Inflammatory macrophage (primary cell): ENCODE results near the gene PSRC1.

ENCODE experiments used
- DNase-seq, 2 donors: peaks; one replicate each; pipeline ENCODE4 v3.0.0-alpha.2; 2020 to 2022

The PSRC1 gene

DNA sequence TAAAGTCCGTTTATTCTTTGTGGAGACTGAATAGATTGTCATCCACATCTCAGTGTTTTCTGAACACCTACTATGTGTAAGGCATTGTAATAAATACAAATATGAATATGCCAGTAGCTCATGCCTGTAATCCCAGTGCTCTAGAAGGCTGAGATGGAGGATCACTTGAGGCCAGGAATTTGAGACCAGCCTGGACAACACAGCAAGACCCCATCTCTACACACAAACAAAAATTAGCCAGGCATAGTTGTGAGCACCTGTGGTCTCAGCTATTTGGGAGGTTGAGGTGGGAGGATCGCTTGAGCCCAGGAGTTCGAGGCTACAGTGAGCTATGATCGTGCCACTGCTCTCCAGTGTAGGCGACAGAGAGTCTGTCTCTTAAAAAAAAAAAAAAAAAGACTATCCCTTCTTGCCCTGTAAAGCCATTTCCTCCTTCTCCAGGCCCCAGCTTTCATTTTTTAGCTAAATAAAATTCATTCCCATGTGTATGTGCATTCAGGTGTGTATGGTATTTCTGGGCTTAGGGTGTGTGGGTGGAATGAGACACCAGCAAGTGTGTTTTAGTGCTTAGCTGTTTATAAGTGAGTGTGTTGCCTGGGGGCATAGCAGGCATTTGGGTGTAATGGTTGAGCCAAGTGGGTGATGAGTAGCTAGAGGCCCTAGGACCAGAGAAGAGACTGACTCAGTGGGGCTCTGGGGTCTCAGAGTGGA, 25.8 kb downstream of the PSRC1 start:
- no peak for DNase-seq

DNA sequence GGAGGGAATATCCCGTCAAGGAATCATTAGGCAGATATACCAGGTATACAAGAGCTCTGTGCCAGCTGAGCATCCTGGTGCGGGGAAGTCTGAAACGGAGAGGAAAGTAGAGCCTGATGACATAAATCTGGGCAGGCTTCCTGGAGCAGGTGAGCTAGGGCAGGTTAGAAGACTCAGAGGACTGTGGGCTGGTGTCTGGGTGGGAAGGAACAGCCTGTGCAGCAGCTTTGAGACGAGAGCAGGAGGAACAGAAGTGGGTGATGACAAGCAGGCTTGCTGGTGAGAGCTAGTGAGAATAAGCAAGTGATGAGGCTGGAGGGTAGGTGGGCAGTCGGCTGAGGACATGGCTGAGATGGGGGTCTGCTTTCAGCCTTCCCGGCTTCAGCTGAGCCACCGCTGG, 26.9 kb downstream of the PSRC1 start:
- no peak for DNase-seq

DNA sequence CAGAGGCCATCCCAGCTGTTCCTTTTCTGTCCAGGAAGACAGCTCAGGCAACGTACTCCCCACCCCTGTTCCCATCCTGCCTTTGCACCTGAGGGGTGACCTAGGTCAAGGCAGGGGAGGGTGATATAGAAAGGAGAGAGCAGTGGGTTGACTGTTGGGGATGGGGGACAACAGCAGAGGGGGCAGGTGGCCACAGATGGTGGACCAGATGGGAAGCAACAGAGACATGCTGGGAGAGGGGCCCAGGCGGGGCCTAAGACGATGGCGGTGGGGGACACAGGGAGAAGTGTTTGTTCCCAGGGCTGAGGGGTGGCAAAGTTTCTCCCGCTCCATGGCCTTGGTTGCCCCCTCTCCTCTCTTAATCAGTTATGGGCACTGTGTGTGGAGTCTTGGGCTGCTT, 27.3 kb downstream of the PSRC1 start:
- no peak for DNase-seq

DNA sequence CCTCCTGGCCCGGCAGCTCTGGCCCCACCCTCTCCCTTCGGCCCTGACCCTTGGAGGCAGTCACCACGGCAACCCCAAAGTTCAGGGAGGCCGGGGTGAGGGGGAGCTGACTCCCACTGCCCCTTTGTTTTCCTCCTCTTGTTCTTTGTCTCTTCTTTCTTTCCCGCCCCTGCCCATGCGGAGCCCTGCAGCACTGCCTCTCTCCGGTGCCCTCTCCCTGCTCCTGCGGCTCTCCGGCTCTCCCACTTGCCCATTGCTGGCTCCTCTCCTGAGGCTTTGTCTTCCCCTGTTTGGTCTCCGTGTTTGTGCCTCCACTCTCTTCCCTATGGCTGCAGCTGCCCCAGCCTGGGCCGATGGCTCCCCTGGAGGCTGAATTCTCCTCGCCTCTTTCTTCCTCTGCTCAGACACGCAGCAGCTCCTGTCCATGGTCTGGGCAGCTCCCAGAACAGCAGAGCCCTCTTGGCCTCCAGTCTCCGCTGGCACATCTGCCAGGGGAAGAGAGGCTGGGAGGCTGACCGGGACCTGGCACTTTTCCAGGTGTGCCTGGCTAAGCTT, 27.8 kb downstream of the PSRC1 start:
- DNase-seq, result no peak

DNA sequence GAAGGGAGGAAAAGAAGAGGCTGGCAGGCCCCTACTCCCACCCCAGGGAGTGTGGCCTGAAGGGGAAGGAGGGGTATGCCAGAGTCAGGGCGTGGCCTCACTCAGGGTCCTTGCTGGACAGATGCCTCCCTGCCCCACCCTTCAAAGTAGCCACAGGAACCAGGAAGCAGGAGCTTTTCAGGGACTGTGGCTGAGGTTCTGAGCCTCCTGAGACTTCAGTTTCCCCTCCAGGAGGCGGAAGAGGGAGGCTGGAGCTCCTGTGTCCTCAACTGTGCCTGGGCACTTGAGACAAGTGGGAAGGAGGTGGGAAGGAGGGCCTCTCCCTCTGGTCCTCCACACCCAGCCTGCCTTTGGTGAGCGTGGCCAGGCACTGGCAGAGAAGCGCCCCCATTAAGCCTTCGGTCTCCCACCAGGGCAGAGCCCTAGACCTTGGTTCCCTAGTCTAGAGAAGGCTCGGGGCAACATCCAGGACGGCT, 28.3 kb downstream of the PSRC1 start:
- DNase-seq, result no peak

DNA sequence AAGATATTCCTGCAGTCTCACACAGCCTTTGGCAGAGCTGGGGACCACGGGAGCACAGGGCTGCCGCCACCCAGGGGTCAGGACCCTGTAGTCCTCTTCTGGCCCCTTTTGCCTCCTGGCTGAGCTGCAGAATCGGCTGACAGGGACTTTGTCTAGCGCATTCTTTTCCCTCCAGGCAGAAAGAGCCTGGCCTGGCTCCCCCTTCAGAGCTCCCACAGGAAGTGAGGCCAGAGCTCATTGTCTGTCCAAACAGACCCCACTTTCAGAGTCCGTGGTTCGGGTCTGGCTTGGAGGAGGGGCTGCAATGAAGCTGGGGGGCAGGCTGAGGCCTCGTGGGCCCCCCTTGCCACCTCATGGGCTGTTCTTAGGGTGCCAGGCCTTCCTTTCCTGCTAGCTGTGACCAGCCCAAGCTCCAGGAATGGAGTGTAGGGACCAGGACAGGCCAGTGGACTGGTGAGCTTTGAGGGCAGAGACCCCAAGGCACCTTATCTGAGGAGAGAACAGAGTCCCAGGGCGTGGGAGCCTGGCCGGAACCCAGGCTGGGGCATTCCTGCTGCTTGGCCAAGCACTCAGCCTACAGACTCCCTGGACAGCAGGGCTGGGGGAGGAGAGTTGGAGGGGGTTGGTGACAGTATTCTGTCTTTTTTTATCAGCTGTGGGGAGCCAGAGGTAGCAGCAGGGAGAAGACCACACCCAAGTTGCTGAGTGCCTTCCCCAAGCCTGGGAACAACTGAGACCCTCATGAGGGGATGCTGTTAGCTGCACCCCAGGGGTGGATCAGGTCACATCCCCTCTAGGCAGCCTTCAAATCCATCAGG, 28.9 kb downstream of the PSRC1 start:
- DNase-seq, result no peak

DNA sequence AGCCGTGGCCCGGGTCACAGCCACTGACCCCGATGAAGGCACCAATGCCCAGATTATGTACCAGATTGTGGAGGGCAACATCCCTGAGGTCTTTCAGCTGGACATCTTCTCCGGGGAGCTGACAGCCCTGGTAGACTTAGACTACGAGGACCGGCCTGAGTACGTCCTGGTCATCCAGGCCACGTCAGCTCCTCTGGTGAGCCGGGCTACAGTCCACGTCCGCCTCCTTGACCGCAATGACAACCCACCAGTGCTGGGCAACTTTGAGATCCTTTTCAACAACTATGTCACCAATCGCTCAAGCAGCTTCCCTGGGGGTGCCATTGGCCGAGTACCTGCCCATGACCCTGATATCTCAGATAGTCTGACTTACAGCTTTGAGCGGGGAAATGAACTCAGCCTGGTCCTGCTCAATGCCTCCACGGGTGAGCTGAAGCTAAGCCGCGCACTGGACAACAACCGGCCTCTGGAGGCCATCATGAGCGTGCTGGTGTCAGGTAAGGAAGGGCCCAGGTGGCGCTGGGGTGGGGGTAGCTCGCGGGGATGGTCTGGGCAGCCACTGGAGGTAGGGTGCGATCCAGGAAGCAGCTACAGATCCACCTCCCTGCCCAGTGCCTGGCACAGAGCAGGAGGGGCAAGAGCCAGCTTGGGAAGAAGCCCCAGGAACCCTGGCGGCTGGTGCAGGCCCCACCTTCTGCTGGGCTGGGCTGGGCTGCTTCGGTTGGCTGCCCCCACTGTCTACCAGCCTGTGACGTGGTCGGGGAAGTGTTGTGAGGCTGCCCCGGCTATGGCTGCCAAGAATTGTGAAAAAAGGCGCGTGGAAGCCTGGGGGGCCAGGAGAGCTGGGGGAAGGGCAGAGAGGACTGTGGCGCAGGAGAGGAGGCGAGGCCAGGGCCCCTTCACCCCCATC, 29.8 kb downstream of the PSRC1 start:
- no peak for DNase-seq

DNA sequence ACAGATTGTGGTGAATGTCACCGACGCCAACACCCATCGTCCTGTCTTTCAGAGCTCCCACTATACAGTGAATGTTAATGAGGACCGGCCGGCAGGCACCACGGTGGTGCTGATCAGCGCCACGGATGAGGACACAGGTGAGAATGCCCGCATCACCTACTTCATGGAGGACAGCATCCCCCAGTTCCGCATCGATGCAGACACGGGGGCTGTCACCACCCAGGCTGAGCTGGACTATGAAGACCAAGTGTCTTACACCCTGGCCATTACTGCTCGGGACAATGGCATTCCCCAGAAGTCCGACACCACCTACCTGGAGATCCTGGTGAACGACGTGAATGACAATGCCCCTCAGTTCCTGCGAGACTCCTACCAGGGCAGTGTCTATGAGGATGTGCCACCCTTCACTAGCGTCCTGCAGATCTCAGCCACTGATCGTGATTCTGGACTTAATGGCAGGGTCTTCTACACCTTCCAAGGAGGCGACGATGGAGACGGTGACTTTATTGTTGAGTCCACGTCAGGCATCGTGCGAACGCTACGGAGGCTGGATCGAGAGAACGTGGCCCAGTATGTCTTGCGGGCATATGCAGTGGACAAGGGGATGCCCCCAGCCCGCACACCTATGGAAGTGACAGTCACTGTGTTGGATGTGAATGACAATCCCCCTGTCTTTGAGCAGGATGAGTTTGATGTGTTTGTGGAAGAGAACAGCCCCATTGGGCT, 30.6 kb downstream of the PSRC1 start:
- no peak for DNase-seq

DNA sequence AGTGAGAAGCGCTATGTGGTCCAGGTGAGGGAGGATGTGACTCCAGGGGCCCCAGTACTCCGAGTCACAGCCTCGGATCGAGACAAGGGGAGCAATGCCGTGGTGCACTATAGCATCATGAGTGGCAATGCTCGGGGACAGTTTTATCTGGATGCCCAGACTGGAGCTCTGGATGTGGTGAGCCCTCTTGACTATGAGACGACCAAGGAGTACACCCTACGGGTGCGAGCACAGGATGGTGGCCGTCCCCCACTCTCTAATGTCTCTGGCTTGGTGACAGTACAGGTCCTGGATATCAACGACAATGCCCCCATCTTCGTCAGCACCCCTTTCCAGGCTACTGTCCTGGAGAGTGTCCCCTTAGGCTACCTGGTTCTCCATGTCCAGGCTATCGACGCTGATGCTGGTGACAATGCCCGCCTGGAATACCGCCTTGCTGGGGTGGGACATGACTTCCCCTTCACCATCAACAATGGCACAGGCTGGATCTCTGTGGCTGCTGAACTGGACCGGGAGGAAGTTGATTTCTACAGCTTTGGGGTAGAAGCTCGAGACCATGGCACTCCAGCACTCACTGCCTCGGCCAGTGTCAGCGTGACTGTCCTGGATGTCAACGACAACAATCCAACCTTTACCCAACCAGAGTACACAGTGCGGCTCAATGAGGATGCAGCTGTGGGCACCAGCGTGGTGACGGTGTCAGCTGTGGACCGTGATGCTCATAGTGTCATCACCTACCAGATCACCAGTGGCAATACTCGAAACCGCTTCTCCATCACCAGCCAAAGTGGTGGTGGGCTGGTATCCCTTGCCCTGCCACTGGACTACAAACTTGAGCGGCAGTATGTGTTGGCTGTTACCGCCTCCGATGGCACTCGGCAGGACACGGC, 31.4 kb downstream of the PSRC1 start:
- no peak for DNase-seq

DNA sequence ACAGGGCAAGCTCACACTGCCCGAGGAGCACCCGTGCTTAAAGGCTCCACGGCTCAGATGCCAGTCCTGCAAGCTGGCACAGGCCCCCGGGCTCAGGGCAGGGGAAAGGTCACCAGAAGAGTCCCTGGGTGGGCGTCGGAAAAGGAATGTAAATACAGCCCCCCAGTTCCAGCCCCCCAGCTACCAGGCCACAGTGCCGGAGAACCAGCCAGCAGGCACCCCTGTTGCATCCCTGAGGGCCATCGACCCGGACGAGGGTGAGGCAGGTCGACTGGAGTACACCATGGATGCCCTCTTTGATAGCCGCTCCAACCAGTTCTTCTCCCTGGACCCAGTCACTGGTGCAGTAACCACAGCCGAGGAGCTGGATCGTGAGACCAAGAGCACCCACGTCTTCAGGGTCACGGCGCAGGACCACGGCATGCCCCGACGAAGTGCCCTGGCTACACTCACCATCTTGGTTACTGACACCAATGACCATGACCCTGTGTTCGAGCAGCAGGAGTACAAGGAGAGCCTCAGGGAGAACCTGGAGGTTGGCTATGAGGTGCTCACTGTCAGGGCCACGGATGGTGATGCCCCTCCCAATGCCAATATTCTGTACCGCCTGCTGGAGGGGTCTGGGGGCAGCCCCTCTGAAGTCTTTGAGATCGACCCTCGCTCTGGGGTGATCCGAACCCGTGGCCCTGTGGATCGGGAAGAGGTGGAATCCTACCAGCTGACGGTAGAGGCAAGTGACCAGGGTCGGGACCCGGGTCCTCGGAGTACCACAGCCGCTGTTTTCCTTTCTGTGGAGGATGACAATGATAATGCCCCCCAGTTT, 32.3 kb downstream of the PSRC1 start:
- no peak for DNase-seq

DNA sequence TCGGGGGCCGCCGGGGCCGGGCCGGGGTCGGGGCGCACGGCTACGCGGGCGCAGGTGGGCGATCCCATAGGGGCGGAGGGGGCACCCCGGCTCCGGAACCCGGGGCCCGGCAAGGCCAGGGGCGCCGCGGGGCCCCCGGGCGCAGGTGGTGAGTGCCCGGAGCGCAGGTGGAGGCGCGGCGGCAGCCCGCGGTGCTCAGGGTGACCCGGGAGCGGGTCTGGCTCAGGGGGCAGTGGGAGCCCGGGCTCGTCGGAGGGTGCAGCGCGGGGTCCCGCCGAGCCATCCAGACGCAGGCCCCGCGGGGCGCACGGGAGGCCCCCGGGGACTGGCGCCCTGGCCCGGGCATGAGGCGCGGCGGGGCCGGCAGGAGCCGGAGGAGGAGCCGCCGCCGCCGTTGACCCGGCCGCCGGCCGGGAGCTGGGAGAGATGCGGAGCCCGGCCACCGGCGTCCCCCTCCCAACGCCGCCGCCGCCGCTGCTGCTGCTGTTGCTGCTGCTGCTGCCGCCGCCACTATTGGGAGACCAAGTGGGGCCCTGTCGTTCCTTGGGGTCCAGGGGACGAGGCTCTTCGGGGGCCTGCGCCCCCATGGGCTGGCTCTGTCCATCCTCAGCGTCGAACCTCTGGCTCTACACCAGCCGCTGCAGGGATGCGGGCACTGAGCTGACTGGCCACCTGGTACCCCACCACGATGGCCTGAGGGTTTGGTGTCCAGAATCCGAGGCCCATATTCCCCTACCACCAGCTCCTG, 33.1 kb downstream of the PSRC1 start:
- no peak for DNase-seq

DNA sequence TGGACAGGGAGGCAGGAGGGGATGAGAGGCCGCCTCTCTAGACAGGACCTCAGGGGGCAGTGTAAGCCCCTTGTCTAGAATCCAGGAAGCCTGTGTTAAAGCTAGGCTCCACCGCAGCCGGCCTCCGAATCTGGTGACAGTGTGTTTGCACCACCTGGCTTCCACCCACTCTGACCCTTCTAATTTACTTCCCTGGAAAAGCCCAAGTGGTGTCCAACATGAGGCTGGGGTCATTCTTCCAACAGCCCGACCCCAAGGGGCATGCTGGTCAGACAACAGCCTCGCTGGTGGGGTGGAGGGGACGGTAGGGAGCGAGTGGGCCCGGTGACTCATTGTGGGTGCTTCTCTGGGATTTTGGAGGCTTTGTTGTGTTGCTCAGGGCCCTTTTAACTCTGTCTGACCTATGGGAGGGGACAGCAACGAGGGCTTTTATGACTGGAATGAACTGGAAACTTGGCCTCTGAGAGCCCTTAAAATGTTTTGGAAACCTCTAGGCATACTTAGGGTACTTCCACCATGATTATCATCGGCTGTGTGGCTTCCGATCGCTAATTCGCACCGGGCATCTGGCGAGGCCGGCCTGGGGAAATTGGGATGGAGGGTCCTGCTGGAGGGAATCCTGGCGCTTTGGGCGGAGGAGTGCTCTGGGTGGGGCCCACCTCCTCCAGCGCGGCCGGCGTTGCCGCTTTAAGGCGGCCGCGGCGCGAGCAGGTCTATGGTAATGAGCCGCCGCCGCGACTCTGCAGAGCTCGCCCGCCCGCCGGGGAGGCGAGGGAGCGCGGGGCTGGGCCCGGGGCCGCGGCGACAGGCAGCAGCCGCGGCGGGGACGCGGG, 33.9 kb downstream of the PSRC1 start, which contains the start of gene CELSR2:
CELSR2 (plus strand) TSS at position 743 of the 833 bp plus-strand sequence. CDS start 541 bp downstream, outside the sequence.
- peak; percentile 46 to 56 for DNase-seq

DNA sequence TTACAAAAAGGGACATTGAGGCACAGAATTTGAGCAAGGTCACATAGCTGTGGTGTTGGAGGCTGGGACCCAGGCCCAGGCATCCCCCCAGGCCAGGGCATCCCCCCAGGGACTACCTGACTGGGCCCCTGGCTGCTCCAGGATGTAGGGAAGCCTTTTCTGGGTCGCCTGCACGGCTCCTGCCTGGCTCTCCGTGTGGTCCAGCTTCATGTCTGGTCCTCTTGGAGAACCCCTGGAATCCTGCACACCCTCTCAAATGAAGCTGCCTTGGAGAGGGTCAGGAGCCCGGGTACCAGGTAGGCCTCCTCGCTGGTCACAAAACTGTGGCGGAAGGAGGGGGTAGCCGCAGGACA, 34.5 kb downstream of the PSRC1 start:
- DNase-seq, result no peak

DNA sequence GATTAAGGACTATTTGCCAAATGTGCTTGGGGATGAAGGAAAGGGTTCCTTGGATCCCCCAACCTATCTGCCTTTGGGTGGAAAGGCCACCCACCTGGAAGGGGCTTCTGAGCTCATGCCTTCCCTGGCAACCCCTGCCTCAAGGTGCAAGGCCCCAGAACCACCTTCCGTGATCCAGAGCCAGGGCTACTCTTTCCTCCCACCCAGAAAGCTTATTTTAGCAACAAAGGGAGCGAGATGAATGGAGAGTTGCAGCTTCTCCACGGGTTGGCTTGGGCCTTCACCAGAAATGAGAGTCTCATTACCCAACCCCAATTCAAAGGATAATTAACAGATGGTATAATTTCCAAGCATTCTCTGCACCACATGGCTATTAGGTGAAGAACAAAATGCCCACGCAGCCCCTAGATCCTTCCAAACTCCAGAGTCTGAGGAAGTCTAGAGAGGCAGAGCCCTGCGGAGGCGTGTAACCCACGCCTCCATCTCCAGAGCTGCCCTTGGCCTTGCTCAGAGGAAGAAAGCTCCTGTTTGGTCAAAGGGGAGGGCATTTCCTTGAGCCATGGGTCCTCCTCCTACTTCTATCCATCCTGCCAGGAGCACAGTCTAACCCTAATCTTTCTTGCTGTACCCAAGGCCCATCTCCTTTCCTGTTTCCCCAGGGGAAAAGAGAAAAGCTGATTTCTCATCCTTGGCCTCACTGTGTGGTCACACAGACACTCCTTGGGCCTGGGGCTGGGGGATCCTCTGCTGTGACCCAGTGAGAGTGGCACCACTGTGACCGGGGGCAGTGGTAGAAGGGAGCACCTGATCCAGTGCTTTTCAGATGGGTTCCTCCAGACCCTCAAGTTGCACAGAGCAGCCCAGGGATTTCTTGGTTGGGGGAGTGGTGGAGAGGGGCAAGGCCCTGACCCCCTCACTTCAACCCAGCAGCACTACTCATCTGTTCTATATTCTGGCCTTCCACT, 35.3 kb downstream of the PSRC1 start:
- DNase-seq, result peak in 1 of 2 donors; percentile 33

DNA sequence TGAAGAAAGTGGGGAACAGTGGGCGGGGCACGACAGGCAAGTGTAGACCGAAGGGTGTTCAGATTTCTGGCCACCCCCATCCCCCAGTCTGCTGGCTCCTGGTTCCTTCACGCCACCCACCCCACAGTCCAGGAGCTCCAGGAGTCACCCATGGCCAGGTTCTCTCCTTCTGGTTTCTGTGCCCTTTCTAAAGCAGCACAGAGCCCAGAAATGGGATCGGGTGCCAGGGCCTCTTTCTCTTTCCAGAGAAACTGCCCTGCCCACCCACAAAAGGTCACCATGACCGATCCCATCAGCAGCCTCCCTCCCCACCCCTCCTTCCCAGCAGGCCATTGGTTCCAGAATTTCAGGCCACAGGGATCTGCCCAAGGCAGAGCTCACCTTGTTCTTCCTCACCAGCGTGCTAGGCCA, 36.8 kb downstream of the PSRC1 start:
- no peak for DNase-seq

DNA sequence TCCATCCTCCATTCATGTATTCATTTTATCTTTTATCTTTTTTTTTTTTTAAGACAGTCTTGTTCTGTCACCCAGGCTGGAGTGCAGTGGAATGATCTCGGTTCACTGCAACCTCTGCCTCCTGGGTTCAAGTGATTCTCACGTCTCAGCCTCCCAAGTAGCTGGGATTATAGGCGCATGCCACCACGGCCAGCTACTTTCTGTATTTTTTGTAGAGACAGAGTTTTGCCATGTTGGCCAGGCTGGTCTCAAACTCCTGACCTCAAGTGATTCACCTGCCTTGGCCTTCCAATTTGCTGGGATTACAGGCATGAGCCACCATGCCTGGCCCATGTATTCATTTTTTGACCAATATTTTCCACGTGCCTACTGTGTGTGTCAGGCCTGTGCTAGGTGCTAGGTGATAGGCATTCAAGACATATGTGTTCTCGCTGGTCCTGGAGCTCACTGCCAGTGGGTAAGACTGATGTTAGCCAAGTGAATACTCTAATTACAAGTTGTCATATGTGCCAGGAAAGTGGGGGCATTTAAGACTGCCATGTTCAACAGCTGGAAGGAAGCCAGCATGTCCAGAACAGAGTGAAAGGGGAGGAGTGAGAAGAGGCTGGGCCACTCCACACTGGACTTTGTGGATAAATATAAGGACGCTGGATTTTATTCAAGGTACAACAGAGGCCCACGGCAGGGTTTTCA, 38.9 kb downstream of the PSRC1 start:
- no peak for DNase-seq
